Activated naive CD4-positive, alpha-beta T cell treated with anti-CD3 and anti-CD28 coated beads, Interleukin-2, amount 10 ng/mL, durations not matched to agents 7 days and 5 days (primary cell): ENCODE measurements around the gene ANKRD30A.
"Not testable (repeated sequence)": the region's sequence is repeated elsewhere in the genome, so short reads cannot be mapped to it uniquely, and the experiment has no call there.

Experiments used
- CTCF ChIA-PET: fragments of 350-600 bp; sonication (Branson Sonifier 250); formaldehyde crosslinking; loops from one replicate; lab custom pipeline; 2021; ENCODE audit warnings: antibody characterized with exemption; lab: Charles Lee
- DNase-seq: peaks from one replicate; pipeline ENCODE4 v3.0.0-alpha.2; 2020
- H3K27ac Mint-ChIP-seq: one replicate; pipeline ENCODE4 v1.8.0; 2021; ENCODE audit warnings: mild to moderate bottlenecking, moderate library complexity, mixed read lengths
- H3K27me3 Mint-ChIP-seq: one replicate; pipeline ENCODE4 v1.8.0; 2021; ENCODE audit warnings: mild to moderate bottlenecking, mixed read lengths
- H3K36me3 Mint-ChIP-seq: one replicate; pipeline ENCODE4 v1.8.0; 2021; ENCODE audit warnings: mixed read lengths
- H3K4me1 Mint-ChIP-seq: one replicate; pipeline ENCODE4 v1.8.0; 2021; ENCODE audit warnings: mixed read lengths
- H3K4me3 Mint-ChIP-seq: one replicate; pipeline ENCODE4 v1.8.0; 2021; ENCODE audit warnings: mild to moderate bottlenecking, moderate library complexity, mixed read lengths
- H3K9me3 Mint-ChIP-seq: one replicate; pipeline ENCODE4 v1.8.0; 2021; ENCODE audit warnings: mixed read lengths

Gene ANKRD30A, protein sequence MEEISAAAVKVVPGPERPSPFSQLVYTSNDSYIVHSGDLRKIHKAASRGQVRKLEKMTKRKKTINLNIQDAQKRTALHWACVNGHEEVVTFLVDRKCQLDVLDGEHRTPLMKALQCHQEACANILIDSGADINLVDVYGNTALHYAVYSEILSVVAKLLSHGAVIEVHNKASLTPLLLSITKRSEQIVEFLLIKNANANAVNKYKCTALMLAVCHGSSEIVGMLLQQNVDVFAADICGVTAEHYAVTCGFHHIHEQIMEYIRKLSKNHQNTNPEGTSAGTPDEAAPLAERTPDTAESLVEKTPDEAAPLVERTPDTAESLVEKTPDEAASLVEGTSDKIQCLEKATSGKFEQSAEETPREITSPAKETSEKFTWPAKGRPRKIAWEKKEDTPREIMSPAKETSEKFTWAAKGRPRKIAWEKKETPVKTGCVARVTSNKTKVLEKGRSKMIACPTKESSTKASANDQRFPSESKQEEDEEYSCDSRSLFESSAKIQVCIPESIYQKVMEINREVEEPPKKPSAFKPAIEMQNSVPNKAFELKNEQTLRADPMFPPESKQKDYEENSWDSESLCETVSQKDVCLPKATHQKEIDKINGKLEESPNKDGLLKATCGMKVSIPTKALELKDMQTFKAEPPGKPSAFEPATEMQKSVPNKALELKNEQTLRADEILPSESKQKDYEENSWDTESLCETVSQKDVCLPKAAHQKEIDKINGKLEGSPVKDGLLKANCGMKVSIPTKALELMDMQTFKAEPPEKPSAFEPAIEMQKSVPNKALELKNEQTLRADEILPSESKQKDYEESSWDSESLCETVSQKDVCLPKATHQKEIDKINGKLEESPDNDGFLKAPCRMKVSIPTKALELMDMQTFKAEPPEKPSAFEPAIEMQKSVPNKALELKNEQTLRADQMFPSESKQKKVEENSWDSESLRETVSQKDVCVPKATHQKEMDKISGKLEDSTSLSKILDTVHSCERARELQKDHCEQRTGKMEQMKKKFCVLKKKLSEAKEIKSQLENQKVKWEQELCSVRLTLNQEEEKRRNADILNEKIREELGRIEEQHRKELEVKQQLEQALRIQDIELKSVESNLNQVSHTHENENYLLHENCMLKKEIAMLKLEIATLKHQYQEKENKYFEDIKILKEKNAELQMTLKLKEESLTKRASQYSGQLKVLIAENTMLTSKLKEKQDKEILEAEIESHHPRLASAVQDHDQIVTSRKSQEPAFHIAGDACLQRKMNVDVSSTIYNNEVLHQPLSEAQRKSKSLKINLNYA (N-terminal part only)

DNA sequence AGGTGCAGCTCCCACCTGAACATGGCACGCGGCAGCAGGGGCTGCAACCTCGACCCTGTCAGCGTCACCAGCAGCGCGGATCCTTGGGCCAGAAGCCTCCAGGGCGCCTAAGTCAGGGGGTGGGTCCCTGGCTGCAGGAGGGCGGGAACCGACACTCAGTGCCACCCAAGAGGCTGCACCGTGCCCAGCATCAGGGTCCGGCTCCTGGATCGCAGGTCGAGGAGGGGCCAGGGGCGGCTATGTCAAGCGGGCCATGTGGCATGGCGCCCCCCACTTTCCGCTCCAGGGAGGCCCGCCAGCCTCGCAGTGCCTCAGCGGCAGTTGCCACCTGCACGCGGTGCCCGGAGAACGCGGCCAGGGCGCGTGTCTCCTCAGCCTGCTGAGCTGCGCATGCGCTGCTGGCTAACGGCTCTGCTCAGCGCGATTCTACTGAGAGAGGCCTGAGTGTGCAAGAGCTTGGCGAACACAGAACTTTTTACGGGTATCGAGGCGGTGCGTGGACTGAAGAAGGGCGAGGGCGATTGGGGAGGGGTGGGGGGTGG lies at the start of gene ANKRD30A:
Gene ANKRD30A, plus strand, starts transcription at position 408 of the 542 bp plus-strand sequence. CDS start 190 bp downstream, outside the sequence.
- CTCF ChIA-PET = no interaction called here
- no peaks in the 10 kb centered on the region for H3K36me3 Mint-ChIP-seq
- no peak within 1 kb of the TSS for H3K27ac Mint-ChIP-seq
- H3K4me1 Mint-ChIP-seq = no peaks in the 10 kb centered on the region
- DNase-seq = no peak
- no peak within 1 kb of the TSS for H3K4me3 Mint-ChIP-seq
- H3K27me3 Mint-ChIP-seq = no peaks in the 10 kb centered on the region
- H3K9me3 Mint-ChIP-seq = peaks cover 2% of the 10 kb centered on the region

DNA sequence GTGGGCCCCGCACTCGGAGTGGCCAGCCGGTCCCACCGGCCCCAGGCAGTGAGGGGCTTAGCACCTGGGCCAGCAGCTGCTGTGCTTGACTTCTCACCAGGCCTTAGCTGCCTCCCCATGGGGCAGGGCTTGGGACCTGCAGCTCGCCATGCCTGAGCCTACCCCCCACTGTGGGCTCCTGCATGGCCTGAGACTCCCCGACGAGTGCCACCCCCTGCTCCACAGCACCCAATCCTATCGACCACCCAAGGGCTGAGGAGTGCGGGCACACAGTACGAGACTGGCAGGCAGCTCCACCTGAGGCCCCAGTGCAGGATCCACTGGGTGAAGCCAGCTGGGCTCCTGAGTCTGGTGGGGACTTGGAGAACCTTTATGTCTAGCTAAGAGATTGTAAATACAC lies 49.3 kb upstream of the ANKRD30A start:
- H3K4me3 Mint-ChIP-seq, H3K27ac Mint-ChIP-seq, H3K36me3 Mint-ChIP-seq, H3K27me3 Mint-ChIP-seq, CTCF ChIA-PET, DNase-seq, H3K4me1 Mint-ChIP-seq: not testable (repeated sequence)
- H3K9me3 Mint-ChIP-seq = peaks cover 17% of the 10 kb centered on the region

DNA sequence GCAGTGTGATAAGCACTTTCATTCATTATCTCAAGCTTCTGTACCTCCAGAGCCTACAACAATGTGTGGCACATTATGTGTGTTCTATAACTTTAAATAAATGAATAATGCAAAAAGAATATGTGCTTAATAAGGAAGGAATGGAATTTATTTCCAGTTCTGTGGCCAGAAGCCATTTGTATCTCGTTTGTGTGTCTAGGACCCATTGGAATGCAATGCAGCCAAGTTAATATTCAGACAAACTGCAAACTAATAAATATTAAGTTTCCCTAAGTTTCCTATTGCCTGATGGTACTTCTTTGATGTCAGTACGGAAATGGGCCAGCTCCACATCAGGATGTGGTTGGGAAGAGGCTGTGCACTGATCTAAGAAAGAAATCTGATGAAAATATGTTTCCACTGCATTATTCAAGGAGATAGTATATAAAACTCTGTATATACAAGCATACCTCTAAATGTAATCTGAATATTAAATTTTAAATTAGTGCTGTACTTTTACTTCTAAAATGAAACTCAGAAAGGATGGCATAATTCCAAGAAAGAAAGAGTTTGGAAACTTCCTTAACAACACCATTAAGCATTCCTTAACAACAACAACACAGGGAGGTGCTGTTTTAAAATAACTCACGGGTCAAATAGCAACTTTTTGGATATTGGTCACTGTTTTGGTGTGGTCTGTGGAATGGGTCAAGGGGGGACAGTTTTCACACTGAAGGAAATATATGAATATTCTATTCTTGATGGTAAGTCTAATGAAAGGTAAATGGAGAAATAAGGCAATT lies 29.4 kb upstream of the ANKRD30A start:
- no peaks in the 10 kb centered on the region for H3K4me1 Mint-ChIP-seq
- no peak overlapping the region for H3K4me3 Mint-ChIP-seq
- DNase-seq = no peak
- CTCF ChIA-PET = no interaction called here
- no peak overlapping the region for H3K27ac Mint-ChIP-seq
- peaks cover 22% of the 10 kb centered on the region for H3K9me3 Mint-ChIP-seq
- no peaks in the 10 kb centered on the region for H3K27me3 Mint-ChIP-seq
- no peaks in the 10 kb centered on the region for H3K36me3 Mint-ChIP-seq

DNA sequence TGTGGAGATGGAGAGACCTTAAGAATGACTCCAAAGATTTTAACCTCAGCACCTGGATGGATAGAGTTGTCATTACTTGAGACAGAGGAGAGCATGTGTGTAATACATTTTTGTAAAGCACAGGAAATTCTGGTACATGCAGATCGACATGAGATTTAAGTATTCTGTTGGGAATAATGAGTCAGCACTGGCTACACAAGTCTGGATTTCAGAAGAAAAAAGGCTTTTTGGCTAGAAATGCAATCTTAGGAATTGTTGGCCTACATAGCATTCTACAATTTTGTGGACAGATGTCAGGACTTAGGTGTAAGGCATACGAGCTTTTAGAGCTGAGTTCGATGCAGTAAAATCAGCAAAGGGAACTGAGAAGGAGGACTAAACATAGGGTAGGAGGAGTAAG lies 24.1 kb upstream of the ANKRD30A start:
- Mint-ChIP-seq H3K27me3 (no peaks in the 10 kb centered on the region), H3K4me3 (no peak overlapping the region), H3K4me1 (no peaks in the 10 kb centered on the region), H3K36me3 (no peaks in the 10 kb centered on the region), H3K9me3 (peaks cover 16% of the 10 kb centered on the region), H3K27ac (no peak overlapping the region)
- no peak for DNase-seq
- CTCF ChIA-PET = no interaction called here

DNA sequence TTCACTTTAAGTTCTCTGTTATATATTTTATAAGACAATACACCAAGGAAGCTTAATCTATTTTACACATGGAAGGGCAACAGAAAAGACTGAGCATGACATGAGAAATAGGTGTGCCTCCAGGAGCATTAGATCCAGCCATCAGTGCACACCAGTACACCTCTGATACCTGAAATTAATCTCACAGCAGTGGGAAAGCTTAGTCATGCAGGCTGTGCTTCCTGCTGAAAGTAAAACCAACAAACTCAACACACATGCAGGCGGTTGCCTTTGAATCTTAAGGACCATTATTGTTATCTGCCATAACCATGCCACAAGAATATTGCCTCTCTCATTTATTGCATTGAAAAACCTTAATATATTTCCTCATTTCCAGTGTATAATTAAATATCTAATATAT lies 16.4 kb upstream of the ANKRD30A start:
- Mint-ChIP-seq H3K9me3 (peaks cover 8% of the 10 kb centered on the region), H3K27ac (no peak overlapping the region), H3K36me3 (no peaks in the 10 kb centered on the region), H3K27me3 (no peaks in the 10 kb centered on the region), H3K4me1 (no peaks in the 10 kb centered on the region), H3K4me3 (no peak overlapping the region)
- no peak for DNase-seq
- CTCF ChIA-PET = no interaction called here

DNA sequence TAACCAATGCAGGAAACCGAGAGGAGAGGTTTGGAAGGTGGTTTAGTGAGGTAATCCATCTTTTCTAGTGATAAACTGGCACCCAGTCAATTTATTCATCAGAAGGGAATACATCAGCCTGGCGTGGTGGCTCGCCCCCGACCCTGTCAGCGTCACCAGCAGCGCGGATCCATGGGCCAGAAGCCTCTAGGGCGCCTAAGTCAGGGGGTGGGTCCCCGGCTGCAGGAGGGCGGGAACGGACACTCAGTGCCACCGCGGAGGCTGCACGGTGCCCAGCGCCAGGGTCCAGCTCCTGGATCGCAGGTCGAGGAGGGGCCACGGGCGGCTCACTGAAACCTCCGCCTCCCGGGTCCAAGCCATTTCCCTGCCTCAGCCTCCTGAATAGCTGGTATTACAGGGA lies 866 bp upstream of the ANKRD30A start:
- H3K36me3 Mint-ChIP-seq = no peaks in the 10 kb centered on the region

DNA sequence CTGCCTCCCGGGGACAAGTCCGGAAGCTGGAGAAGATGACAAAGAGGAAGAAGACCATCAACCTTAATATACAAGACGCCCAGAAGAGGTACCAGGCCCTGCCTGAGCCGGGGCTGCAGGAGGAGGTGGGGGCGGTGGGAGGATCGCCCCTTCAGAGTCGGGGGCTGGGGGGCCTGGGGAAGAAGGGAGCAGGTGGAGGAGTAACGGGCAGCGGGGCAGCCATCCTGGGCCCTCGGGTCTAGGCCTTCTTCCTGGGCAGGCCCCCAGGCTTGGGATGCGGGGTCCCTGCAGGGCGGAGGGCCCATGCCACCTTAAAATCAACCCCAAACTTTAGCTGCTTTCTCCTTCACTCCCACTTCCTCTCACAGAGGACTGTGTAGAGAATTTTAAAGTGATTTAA lies 523 bp downstream of the ANKRD30A start:
- H3K4me3 Mint-ChIP-seq = no peak overlapping the region
- H3K9me3 Mint-ChIP-seq = peaks cover 2% of the 10 kb centered on the region
- DNase-seq = no peak
- no peaks in the 10 kb centered on the region for H3K27me3 Mint-ChIP-seq
- H3K36me3 Mint-ChIP-seq = no peaks in the 10 kb centered on the region
- no peaks in the 10 kb centered on the region for H3K4me1 Mint-ChIP-seq
- CTCF ChIA-PET = no interaction called here
- H3K27ac Mint-ChIP-seq = no peak overlapping the region

More for the DNA sequence above, 866 bp upstream of the ANKRD30A start:
- Mint-ChIP-seq H3K27me3 (no peaks in the 10 kb centered on the region), H3K4me3 (no peak overlapping the region), H3K9me3 (no peaks in the 10 kb centered on the region), H3K27ac (no peak overlapping the region), H3K4me1 (no peaks in the 10 kb centered on the region)
- DNase-seq = no peak
- CTCF ChIA-PET = no interaction called here

DNA sequence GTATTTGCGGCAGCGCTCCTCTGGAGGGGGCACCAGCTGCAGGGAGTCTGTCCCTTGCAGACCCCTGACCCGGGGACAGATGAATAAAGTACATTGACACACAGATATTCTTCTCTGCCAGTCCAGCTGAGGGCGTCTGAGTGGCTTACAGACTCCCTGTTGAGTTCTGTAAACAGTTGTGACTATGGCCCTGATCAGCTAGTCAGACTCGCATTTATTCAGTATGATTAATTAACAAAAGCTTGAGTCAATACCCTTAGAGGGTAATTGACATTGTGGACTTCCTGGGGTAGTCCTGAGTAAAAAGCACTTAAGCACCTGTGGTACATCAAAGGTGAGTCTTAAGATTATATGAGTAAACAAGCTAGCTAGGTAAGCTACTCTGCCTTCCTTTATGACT lies 21.0 kb downstream of the ANKRD30A start:
- Mint-ChIP-seq H3K36me3 (no peaks in the 10 kb centered on the region), H3K9me3 (peaks cover 9% of the 10 kb centered on the region), H3K27me3 (no peaks in the 10 kb centered on the region), H3K4me1 (no peaks in the 10 kb centered on the region), H3K4me3 (no peak overlapping the region), H3K27ac (no peak overlapping the region)
- CTCF ChIA-PET = no interaction called here
- no peak for DNase-seq

DNA sequence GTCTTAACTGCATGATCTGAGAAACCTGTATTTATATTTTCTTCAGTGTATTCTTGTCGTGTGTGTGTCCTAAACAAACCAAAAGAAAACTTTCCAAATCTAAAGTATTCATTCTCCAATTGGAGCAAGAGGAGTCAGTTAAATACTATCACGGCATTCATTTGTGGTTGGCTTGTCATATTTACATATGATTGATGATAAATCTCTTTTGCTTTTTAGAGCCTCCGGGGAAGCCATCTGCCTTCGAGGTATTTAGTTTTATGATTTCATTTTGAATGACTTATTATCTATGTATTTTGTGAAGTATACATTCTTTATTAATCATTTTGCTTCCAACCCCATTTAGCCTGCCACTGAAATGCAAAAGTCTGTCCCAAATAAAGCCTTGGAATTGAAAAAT lies 37.0 kb downstream of the ANKRD30A start:
- H3K9me3 Mint-ChIP-seq = peaks cover 15% of the 10 kb centered on the region
- H3K4me1 Mint-ChIP-seq, H3K27me3 Mint-ChIP-seq, H3K27ac Mint-ChIP-seq, CTCF ChIA-PET, DNase-seq, H3K36me3 Mint-ChIP-seq, H3K4me3 Mint-ChIP-seq: not testable (repeated sequence)

DNA sequence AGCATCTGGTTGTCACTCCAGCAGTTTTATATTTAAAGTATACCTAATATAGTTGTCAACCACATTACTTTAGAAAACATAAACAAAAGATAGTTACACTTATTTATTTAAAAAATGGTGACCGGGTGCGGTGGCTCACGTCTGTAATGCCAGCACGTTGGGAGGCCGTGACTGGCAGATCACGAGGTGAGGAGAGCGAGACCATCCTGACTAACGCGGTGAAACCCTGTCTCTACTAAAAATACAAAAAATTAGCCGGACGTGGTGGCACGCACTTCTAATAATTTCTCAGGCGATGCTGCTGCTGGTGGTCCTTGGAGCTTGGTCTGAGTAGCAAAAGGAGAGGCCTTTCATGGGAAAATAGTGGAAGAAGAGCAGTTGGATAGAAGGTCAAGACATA lies 46.5 kb downstream of the ANKRD30A start:
- CTCF ChIA-PET, H3K4me1 Mint-ChIP-seq, DNase-seq, H3K4me3 Mint-ChIP-seq, H3K27me3 Mint-ChIP-seq, H3K9me3 Mint-ChIP-seq, H3K36me3 Mint-ChIP-seq, H3K27ac Mint-ChIP-seq: not testable (repeated sequence)

DNA sequence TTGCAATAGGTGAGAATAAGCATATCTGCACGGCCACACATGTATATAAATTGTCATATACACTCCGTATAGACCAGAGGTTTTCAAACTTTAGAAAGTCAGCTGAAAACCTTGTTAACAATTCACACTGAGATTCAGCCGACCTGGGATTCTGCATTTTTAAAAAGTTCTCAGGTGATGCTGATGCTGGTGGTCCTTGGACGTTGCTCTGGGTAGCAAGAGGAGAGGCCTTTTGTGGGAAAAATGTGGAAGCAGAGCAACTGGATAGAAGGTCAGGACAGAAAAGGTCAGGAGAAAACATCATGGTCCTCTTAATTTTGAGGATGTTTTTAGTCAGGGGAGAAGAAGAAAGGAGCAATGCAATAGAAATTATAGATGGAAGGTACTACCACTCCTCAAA lies 52.9 kb downstream of the ANKRD30A start:
- H3K9me3 Mint-ChIP-seq, H3K36me3 Mint-ChIP-seq, CTCF ChIA-PET, H3K27me3 Mint-ChIP-seq, H3K27ac Mint-ChIP-seq, H3K4me3 Mint-ChIP-seq, H3K4me1 Mint-ChIP-seq, DNase-seq: not testable (repeated sequence)

DNA sequence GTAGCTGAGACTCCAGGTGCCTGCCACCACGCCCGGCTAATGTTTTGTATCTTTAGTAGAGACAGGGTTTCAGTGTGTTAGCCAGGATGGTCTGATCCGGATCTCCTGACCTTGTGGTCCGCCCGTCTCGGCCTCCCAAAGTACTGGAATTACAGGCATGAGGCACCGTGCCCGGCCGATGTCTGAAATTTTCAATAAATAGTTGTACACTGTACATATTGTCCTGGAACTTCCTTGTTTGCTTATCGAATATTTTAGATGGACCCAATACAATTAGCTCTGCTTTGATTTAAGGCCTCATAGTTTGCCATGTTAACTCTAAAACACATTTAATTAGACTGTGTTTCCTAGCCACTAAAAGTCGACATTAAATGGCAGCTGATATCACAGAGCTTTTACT lies 57.3 kb downstream of the ANKRD30A start:
- DNase-seq, CTCF ChIA-PET, H3K27me3 Mint-ChIP-seq, H3K9me3 Mint-ChIP-seq, H3K4me3 Mint-ChIP-seq, H3K27ac Mint-ChIP-seq, H3K36me3 Mint-ChIP-seq, H3K4me1 Mint-ChIP-seq: not testable (repeated sequence)

DNA sequence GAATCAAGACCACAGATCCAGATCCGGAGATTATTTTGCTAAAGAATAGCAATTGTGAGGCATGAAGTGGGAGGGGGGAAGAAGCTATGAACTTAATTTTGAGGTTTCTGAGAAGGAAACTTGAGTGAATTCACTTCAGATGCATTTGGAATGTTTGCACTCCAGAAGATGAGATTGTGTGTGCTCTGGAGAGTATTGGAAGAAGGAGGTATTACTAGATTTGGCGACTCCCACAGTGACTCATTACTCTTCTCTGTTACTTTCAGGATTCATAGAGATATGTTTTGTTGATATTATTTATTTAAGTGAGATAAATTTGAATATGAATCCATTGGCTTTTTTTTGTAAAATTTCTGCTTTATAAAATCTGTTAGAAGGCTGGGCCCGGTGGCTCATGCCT lies 80.7 kb downstream of the ANKRD30A start:
- CTCF ChIA-PET = no interaction called here
- peaks cover 30% of the 10 kb centered on the region for H3K9me3 Mint-ChIP-seq

More for the DNA sequence above, 80.7 kb downstream of the ANKRD30A start:
- Mint-ChIP-seq H3K27me3 (no peaks in the 10 kb centered on the region), H3K27ac (no peak overlapping the region), H3K4me3 (no peak overlapping the region), H3K36me3 (no peaks in the 10 kb centered on the region), H3K4me1 (no peaks in the 10 kb centered on the region)
- DNase-seq = no peak
